Measurements from ENCODE around the gene MSGN1.

Gene MSGN1

DNA sequence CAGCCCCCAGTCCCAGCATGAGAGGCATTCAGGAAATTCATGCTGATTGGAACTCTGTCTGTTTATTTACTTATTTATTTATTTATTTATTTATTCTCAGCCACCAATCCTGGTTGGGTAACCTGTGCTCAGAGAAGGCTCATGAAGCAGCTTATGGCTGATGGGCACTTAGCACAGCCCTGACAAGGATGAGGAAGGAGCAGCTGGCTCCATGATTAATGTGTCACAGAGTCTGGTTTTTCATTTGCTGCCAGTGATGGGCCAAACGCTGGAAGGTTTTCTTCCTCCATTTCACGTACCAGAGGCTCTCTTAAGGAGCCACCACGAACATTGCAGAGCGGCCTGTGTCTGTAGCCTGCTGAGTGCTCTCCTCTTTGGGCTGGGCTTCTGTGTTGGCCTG is 33.9 kb downstream of the MSGN1 start:
- DNase-seq, result no peak

DNA sequence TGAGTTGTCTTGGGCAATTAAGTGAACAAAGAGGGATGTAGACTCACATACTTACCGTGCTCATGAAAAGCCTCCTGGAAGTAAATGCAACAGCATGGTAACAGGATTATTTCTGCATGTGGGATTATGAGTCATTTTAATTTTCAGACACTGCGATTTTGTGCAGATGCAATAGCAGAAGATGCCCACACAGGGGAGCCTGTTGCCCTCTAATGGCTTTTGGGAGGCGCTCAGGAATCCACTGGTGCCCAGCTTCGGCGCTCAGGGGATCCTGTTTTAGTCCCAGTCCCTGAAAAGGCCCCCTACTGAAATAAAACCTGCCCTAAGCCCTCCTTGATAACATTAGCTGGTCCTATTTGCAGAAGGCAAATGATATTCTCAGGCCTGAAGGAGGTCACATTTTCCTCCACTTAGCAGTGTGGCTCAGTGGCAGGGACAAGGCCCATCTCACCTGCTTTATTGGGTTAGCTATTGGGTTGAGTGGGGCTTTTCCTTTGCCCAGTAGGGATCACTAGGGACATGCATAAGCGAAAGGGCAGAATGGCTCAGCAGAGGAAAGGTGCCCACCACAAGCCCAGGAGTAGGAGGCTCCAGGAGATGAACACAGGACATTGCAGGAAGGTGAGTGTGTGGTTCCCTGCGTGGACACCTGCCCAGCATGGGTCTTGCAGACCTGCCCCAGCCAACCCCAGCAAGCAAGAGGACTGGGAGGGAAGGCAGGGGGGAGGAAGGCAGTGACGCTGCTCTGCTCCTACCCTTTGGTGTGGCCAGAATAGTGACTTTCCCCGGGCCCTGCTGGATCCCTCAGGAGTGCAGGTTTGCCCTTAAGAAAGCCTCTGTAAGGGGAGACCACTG is 35.7 kb downstream of the MSGN1 start:
- peak; percentile 70 for DNase-seq

DNA sequence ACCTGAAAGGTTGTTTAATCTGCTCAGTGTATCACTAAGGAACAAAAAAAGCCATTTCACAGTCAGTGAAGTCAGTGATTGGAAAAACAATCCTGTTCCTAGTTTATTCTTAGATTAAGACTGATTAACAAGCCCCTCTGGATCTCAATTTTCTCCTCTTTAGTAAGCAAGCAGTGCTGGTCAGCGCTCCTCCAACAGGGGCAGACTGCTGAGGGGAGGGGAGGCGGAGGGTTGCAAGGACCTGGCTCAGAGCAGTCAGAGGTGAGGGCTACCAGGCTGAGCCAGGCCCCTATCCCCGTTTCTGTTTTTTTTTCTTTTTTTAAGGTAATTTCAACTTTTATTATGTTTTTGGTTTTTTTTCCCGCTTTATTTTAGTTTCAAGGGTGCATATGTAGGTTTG is 37.5 kb downstream of the MSGN1 start:
- DNase-seq, result no peak

DNA sequence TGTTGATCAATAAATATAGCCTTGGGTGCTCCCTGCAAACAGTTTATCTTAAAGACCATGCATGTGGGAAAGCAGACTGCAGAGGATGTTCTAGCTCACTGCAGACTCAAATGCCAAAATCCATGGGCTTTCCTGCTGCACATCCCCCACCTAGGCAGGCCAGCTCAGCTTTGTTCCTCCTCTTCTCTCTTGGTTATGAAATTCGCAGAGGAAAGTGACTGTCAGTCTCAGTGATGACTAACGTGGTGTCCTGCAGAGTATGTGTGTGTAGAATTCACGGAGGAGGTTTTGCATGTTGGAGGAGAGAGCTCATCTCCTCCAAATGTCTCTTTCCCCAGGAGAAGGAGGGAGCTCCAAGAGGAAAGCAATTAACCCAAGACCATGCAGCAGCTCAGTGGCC is 40.8 kb downstream of the MSGN1 start:
- no peak for DNase-seq

DNA sequence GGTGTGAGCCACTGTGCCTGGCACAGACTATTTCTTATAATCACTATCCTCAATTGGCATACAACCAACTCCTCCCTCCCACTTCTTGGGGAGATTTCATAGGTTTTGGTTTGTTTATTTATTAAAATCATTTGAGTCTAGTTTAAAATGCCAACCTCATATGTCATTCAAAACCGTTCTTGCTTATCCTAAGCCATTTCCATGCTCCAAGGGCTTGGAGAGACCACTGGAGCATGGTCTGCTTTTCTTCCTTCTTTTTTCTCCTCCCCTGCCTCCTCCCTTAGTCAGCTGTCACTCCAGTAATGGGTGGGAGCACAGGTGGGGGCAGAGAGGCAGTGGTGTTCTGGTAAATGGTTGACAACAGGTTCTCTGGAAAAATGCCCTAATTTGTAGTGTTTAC is 41.8 kb downstream of the MSGN1 start:
- no peak for DNase-seq

DNA sequence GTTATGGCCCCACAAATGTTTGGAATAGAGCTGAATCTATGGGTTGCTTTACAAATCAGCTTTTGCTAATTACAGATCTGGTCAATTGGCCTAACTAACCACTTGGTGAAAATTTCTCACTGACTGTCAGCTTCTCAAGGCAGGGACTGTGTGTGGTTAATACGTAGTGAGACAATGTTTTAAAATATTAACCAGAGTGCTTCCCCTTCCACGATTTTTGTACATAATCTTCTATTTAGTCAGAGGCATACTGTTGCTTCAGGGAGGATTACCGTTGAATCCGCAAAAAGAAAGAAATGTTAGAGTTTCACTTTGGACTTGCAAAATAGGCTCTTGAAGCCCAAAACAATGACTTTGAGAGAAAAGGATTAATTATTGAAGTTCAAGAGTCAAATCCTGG is 47.3 kb downstream of the MSGN1 start:
- no peak for DNase-seq

DNA sequence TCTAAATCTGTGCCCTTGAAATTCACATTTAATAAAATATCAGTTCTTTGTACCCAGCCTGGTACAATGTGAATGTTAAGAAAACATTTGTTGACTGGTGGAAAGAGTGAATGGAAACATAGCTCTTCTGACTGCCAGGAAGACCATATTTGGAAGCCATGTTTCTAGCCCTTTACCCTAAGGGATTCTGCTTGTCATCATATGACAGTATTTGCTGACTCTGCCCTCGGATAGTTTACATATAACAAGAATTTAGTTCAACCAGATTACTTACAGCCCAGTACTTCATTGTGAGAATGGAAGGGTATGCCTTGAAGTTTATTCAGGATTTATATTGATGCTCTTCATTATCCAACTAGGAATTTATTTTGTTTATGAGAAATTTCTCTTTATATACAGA is 48.4 kb downstream of the MSGN1 start:
- DNase-seq, result no peak

DNA sequence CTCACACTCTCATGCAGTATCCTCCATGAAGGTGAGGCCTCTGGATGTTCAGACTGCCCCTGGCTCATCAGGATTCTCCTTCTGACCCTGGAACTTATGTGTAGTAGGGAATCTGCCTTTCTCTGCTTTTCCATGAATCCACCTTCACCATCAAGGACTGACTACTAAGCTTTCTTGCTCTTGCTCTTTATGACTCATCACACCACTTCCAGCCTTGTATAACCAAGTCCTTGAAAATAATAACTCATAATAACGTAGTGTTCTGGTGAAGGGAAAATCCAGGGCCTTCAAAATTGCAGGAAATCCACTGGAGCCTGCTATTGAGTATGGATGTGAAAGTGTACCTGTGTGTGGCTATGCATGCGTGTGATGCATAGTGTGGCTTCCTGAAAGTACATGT is 50.9 kb downstream of the MSGN1 start:
- no peak for DNase-seq

All from RPMI8226 (cell line).